Heart left ventricle (tissue), 13 donors: ENCODE data around the gene NAT8L.

Experiments used
- POLR2A ChIP-seq, 2 donors: fragments of 450-650 bp; IDR thresholded peaks; one replicate each; pipeline ENCODE4 v1.6.1; 2017; ENCODE audit warnings: antibody characterized with exemption in 2 of 2, mild to moderate bottlenecking in 2 of 2, moderate library complexity in 2 of 2
- TF ChIP-seq, protein P1 (sequence below), 12 donors: fragments of 200-600 bp; sonication (generic) in 4 of 12; IDR thresholded peaks; one replicate each; pipeline versions ENCODE4 v1.5.0 to v1.8.0; 2018 to 2022; ENCODE audit warnings: antibody characterized with exemption in 12 of 12, mild to moderate bottlenecking in 5 of 12
- donor health status: ischemic (EF 13 %, LVEDD 7.1; RV severe dilation, severe dysfunction).
- donor health status: DM: no; HTN: yes; CAD: no.
- donor health status: DM: no; HTN: no; CAD: no.
- donor health status: ischemic (EF 25% LVEDD 6.9; RV normal size, moderate dysfunction).
- donor health status: ischemic (EF 25% LVEDD 5.7; RV mildly dilated, moderate dysfunction).
- donor health status: ischemic (EF 35%, LVEDD 5.7; RV mildly dilated, moderate dysfunction).
- donor health status: nonischemic (EF 11% LVEDD 7.7; RV severe dilation, severe dysfunction).
- donor health status: DM: yes; HTN: yes; CAD: no.
- donor health status: PGD.
- donor health status: ischemic (EF 29% LVEDD 5.4; RV normal size, mild dysfunction).
- donor health status: nonischemic (EF 23%, LVEDD 6.1; RV moderate dilation, normal function).

DNA sequence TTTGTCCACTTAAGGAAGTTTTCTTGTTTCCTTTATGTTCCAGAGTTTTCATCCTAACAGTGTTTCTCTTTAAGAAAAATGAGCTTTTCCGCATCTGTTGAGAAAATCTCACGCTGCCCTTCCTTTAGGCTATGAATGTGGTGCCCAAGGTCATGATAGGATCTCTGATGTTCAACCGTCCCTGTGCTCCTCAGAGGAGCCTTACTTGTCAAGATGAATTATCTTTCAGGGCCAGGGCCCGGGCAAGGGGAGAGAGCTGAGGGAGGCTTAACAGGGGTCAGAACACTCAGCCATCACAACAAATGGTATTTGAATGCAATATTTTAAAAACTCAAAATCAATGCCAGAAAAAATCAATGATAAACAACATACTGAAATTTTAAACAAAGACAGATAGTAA lies 44.1 kb upstream of the NAT8L start:
- TF ChIP-seq, protein P1, sequence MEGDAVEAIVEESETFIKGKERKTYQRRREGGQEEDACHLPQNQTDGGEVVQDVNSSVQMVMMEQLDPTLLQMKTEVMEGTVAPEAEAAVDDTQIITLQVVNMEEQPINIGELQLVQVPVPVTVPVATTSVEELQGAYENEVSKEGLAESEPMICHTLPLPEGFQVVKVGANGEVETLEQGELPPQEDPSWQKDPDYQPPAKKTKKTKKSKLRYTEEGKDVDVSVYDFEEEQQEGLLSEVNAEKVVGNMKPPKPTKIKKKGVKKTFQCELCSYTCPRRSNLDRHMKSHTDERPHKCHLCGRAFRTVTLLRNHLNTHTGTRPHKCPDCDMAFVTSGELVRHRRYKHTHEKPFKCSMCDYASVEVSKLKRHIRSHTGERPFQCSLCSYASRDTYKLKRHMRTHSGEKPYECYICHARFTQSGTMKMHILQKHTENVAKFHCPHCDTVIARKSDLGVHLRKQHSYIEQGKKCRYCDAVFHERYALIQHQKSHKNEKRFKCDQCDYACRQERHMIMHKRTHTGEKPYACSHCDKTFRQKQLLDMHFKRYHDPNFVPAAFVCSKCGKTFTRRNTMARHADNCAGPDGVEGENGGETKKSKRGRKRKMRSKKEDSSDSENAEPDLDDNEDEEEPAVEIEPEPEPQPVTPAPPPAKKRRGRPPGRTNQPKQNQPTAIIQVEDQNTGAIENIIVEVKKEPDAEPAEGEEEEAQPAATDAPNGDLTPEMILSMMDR (IDR thresholded peaks at IDR 0.05), result no peak
- no peak for TF ChIP-seq POLR2A (IDR thresholded peaks at IDR 0.05)
